Neural cell (in vitro differentiated cells): Measurements from ENCODE around the gene FILIP1L. TPM values are rescaled to one million over a fixed set of nuclear protein-coding genes. Genes with fewer than 3 reads are reported as not detected.

Experiments
- H2AFZ ChIP-seq: fragments of 200-600, 300-800 bp; sonication (generic), shearing (Covaris generic); 2 replicates; pipeline ENCODE4 v1.6.0; 2014; ENCODE audit warnings: low read depth, mild to moderate bottlenecking, antibody characterized with exemption, low read length, moderate library complexity
- H3F3A ChIP-seq: fragments of 200-600 bp; shearing (Covaris generic); 2 replicates; pipeline ENCODE4 v1.6.1; 2016; ENCODE audit warnings: mild to moderate bottlenecking, moderate library complexity, mixed read lengths, antibody characterized with exemption, low read length; ENCODE audit not compliant: insufficient read depth, poor library complexity, severe bottlenecking
- H3K27ac ChIP-seq: fragments of 200-600, 300-800 bp; sonication (generic), shearing (Covaris generic); 2 replicates; pipeline ENCODE4 v1.5.1; 2014; ENCODE audit warnings: mild to moderate bottlenecking, low read length, moderate library complexity
- H3K27me3 ChIP-seq: fragments of 300-800, 200-600 bp; sonication (generic), shearing (Covaris generic); 2 replicates; pipeline ENCODE4 v1.6.0; 2014; ENCODE audit warnings: mild to moderate bottlenecking, low read depth, low read length, moderate library complexity; ENCODE audit not compliant: insufficient read depth
- H3K36me3 ChIP-seq: fragments of 300-800, 200-600 bp; sonication (generic), shearing (Covaris generic); 2 replicates; pipeline ENCODE4 v1.5.1; 2014; ENCODE audit warnings: mild to moderate bottlenecking, antibody characterized with exemption, low read length, moderate library complexity; ENCODE audit not compliant: insufficient read depth
- H3K4me2 ChIP-seq: fragments of 300-800, 200-600 bp; sonication (generic), shearing (Covaris generic); 2 replicates; pipeline ENCODE4 v1.6.0; 2014; ENCODE audit warnings: mild to moderate bottlenecking, low read length
- H3K4me3 ChIP-seq: fragments of 300-800, 200-600 bp; sonication (generic), shearing (Covaris generic); 2 replicates; pipeline ENCODE4 v1.5.1; 2014; ENCODE audit warnings: mild to moderate bottlenecking, low read length, moderate library complexity
- H3K79me2 ChIP-seq: fragments of 200-600 bp; shearing (Covaris generic); replicated peaks from 2 replicates; pipeline ENCODE4 v1.6.0; 2014; ENCODE audit warnings: mild to moderate bottlenecking, low read length, moderate library complexity; ENCODE audit not compliant: insufficient read depth
- H3K9ac ChIP-seq: fragments of 300-800, 200-600 bp; sonication (generic), shearing (Covaris generic); 2 replicates; pipeline ENCODE4 v1.6.1; 2016; ENCODE audit warnings: mild to moderate bottlenecking, low read length, mixed read lengths
- H3K9me2 ChIP-seq: fragments of 200-600 bp; shearing (Covaris generic); 2 replicates; pipeline ENCODE4 v1.6.1; 2016; ENCODE audit warnings: mild to moderate bottlenecking, low read length, mixed read lengths; ENCODE audit not compliant: insufficient read depth
- H3K9me3 ChIP-seq: fragments of 200-600, 300-800 bp; sonication (generic), shearing (Covaris generic); 2 replicates; pipeline ENCODE4 v1.6.1; 2016; ENCODE audit warnings: mild to moderate bottlenecking, mixed run types, low read length, moderate library complexity, mixed read lengths
- H4K20me1 ChIP-seq: fragments of 200-600 bp; shearing (Covaris generic); 2 replicates; pipeline ENCODE4 v1.6.1; 2016; ENCODE audit warnings: mild to moderate bottlenecking, mixed run types; ENCODE audit not compliant: insufficient read depth
- CTCF ChIP-seq: fragments of 450-650 bp; IDR thresholded peaks from 2 replicates; pipeline ENCODE4 v1.5.1; 2014; ENCODE audit warnings: antibody characterized with exemption, mild to moderate bottlenecking, moderate library complexity; ENCODE audit not compliant: poor library complexity, severe bottlenecking
- EP300 ChIP-seq: fragments of 450-650 bp; conservative IDR thresholded peaks from 2 replicates; pipeline ENCODE4 v1.6.1; 2014; ENCODE audit warnings: antibody characterized with exemption, mild to moderate bottlenecking, moderate library complexity; ENCODE audit not compliant: poor library complexity, severe bottlenecking
- EZH2 ChIP-seq: fragments of 200-600, 300-800 bp; shearing (Covaris generic), sonication (generic); IDR thresholded peaks from 2 replicates; pipeline ENCODE4 v1.6.1; 2014; ENCODE audit warnings: antibody characterized with exemption, low read length, borderline replicate concordance, mild to moderate bottlenecking; ENCODE audit not compliant: insufficient read depth, poor library complexity, severe bottlenecking
- MXI1 ChIP-seq: fragments of 450-650 bp; conservative IDR thresholded peaks from 2 replicates; pipeline ENCODE4 v1.6.1; 2014; ENCODE audit warnings: antibody characterized with exemption, mild to moderate bottlenecking; ENCODE audit not compliant: poor library complexity, severe bottlenecking
- SMC3 ChIP-seq: fragments of 450-650 bp; conservative IDR thresholded peaks from 2 replicates; pipeline ENCODE4 v1.6.1; 2014; ENCODE audit warnings: antibody characterized with exemption, mild to moderate bottlenecking, moderate library complexity; ENCODE audit not compliant: poor library complexity
- polyA plus RNA-seq: library from polyadenylated mRNA; depleted of rRNA; stranded (reverse); fragments of >200 nt; gene quantifications from 2 replicates; pipeline ENCODE4 v1.2.3, GENCODE V29; 2014
- TF ChIP-seq, protein P1 (sequence below): IDR thresholded peaks from 2 replicates; pipeline ENCODE4 v1.6.1; 2012; ENCODE audit warnings: borderline replicate concordance

Gene FILIP1L
- polyA plus RNA-seq, 1 donor from 2014 or later = 0.27 TPM

DNA sequence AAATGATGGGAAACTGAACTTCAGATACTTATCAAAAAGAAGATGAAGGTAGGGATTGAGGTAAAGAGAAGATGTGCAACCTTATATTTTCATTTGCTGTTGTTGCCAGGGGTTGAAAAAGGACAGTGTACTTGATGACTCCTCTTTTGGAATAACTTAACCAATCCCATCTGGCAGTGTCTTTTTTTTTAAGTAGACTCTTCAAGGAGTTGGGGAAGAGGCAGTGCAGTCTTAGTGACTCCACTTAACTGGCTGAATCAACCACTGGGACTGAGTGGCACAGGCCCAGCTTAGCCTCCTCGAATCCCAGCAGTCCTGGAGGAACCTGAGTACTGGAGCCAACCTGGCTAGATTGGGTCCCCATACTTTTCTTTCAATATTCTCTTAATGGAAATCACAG is 27.3 kb upstream of the FILIP1L start:
- peaks cover 6% of the 10 kb centered on the region for H3K9me3 ChIP-seq
- H2AFZ ChIP-seq = no peak overlapping the region
- no peaks in the 10 kb centered on the region for H3F3A ChIP-seq

DNA sequence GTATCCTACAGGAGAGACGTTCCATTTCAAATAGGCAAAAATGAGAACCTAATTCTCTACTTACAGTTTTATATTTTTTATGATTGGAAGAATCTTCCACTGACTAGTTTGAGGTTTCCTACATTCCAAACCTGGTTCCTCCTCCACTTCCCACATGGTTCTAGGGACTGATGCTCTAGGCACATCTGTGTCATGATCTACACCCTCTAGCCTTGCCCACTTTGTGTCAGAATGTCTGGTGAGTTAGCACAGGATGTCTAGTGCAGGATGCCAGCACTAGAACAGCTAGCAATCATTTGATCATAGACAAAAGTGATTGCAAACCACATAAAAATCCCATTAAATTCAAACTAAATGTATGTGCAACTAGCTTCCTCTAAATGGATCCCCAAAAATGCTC is 26.7 kb upstream of the FILIP1L start:
- no peak overlapping the region for H2AFZ ChIP-seq
- H4K20me1 ChIP-seq = no peaks in the 10 kb centered on the region
- H3K9me3 ChIP-seq = peaks cover 6% of the 10 kb centered on the region
- TF ChIP-seq, protein P1, sequence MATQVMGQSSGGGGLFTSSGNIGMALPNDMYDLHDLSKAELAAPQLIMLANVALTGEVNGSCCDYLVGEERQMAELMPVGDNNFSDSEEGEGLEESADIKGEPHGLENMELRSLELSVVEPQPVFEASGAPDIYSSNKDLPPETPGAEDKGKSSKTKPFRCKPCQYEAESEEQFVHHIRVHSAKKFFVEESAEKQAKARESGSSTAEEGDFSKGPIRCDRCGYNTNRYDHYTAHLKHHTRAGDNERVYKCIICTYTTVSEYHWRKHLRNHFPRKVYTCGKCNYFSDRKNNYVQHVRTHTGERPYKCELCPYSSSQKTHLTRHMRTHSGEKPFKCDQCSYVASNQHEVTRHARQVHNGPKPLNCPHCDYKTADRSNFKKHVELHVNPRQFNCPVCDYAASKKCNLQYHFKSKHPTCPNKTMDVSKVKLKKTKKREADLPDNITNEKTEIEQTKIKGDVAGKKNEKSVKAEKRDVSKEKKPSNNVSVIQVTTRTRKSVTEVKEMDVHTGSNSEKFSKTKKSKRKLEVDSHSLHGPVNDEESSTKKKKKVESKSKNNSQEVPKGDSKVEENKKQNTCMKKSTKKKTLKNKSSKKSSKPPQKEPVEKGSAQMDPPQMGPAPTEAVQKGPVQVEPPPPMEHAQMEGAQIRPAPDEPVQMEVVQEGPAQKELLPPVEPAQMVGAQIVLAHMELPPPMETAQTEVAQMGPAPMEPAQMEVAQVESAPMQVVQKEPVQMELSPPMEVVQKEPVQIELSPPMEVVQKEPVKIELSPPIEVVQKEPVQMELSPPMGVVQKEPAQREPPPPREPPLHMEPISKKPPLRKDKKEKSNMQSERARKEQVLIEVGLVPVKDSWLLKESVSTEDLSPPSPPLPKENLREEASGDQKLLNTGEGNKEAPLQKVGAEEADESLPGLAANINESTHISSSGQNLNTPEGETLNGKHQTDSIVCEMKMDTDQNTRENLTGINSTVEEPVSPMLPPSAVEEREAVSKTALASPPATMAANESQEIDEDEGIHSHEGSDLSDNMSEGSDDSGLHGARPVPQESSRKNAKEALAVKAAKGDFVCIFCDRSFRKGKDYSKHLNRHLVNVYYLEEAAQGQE = no peak
- no peaks in the 10 kb centered on the region for H3K9me2 ChIP-seq
- H3K4me2 ChIP-seq = no peak overlapping the region
- H3K9ac ChIP-seq = no peak overlapping the region
- H3K36me3 ChIP-seq = no peaks in the 10 kb centered on the region
- no peaks in the 10 kb centered on the region for H3K27me3 ChIP-seq
- no peaks in the 10 kb centered on the region for H3K79me2 ChIP-seq
- no peak overlapping the region for H3K4me3 ChIP-seq
- H3K27ac ChIP-seq = no peak overlapping the region
- H3F3A ChIP-seq = no peaks in the 10 kb centered on the region

More for the DNA sequence above, 27.3 kb upstream of the FILIP1L start:
- no peak overlapping the region for H3K9ac ChIP-seq
- no peak for TF ChIP-seq EP300
- TF ChIP-seq, protein P1 = no peak
- no peak for TF ChIP-seq CTCF
- no peak overlapping the region for H3K4me2 ChIP-seq
- no peaks in the 10 kb centered on the region for H3K9me2 ChIP-seq
- H3K27ac ChIP-seq = no peak overlapping the region
- H4K20me1 ChIP-seq = no peaks in the 10 kb centered on the region
- no peaks in the 10 kb centered on the region for H3K27me3 ChIP-seq
- H3K79me2 ChIP-seq = no peaks in the 10 kb centered on the region
- no peak overlapping the region for H3K4me3 ChIP-seq
- no peaks in the 10 kb centered on the region for H3K36me3 ChIP-seq

DNA sequence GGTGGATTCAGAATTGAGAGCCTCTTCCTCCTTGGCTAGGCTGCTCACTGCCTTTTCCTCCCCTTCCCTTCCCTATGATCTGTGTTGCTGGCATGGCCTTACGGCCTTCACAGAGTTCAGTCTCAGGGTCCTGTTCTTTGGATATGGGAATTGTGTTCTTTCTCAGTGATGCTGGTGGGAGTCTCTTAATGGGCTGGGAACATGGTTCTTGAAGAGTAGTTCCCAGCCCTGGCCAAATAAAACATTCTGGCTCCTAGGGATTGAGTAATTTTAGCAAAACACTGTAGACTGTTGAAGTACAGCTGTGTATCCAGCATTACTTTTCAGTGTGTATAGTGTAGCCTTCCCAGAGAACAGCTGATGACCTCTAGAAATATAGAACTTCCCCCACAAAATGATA is 22.6 kb upstream of the FILIP1L start:
- H3K27ac ChIP-seq = no peak overlapping the region
- H3K9ac ChIP-seq = no peak overlapping the region
- H3K4me3 ChIP-seq = no peak overlapping the region
- H2AFZ ChIP-seq = no peak overlapping the region
- no peak overlapping the region for H3K4me2 ChIP-seq
- no peaks in the 10 kb centered on the region for H3K9me3 ChIP-seq
- TF ChIP-seq EZH2 = no peak
- TF ChIP-seq MXI1 = no peak
- no peak for TF ChIP-seq SMC3
- TF ChIP-seq CTCF = no peak
- TF ChIP-seq EP300 = no peak
- TF ChIP-seq, protein P1 = no peak
- H3K36me3 ChIP-seq = no peaks in the 10 kb centered on the region
- no peaks in the 10 kb centered on the region for H3K9me2 ChIP-seq
- no peaks in the 10 kb centered on the region for H4K20me1 ChIP-seq
- H3K79me2 ChIP-seq = no peaks in the 10 kb centered on the region
- no peaks in the 10 kb centered on the region for H3K27me3 ChIP-seq
- H3F3A ChIP-seq = no peaks in the 10 kb centered on the region
